HG03442 (cell line): Measurements from ENCODE around the gene OPCML.

Experiments used
- ATAC-seq: cut with Tn5 transposase; IDR thresholded peaks from one replicate; pipeline ENCODE4 v1.9.1; 2021; ENCODE audit warnings: mild to moderate bottlenecking, moderate library complexity; ENCODE audit not compliant: unreplicated experiment

Gene OPCML

GRCh38 chr11:132605825-132606570, 926.3 kb downstream of the OPCML start:
- ATAC-seq = no peak

- no peak for ATAC-seq
Measured at GRCh38 chr11:132604431-132604830, 927.9 kb downstream of the OPCML start.

DNA sequence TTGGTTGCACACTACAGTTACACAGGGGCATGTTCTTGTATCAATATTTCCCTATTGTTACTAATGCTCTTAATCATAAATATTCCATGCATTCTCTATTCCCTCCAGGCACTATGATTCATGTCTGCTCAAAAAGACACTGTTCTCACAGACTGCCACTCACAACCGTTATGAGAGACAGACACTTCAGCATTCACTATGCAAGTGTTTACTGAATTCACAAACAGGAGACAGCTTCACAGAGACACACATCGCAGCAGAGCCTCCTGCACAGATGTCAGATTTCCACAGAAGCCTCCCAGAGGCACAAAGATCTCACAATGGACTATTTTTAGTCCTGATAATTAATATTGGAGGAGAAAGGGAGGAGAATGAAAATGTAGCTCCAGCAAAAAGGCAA, 930.4 kb downstream of the OPCML start:
- no peak for ATAC-seq

DNA sequence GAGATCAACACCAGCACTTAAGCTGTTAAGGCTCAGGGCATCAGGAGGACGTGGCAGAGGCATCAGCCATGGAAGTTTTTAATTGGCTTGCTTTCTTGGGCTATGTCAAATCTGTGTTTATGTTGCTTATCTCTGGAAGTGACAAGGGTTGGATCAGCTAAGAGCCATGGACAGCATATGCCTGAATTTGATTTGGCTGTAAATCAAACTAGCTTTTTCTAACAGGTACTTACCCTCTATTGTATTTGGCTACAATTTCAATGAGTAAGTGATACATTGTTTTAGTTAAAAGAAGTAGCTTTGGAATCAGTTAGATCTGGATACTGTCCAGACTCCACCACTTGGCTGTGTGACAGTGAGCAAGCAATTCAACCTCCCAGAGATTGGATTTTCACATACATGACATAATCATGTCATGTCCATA, 936.6 kb downstream of the OPCML start:
- no peak for ATAC-seq

DNA sequence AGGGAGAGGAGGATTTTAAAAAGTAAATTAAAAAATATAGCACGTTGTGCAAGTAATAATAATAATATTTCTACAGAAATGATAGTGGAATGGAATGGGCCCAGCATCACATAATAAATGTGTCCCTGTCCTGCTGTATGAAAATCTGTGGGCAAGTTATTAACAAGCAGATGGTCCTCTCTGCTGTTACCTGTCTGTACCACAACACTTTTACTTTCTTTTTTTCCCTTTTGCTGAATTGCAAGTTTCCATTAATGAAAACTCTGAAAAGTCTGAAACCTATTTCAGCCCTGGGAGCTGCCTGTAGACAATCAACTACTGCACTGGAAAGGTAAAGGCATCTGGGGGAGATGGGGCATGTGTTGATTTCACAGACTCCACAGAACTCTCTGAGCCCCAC, 937.1 kb downstream of the OPCML start:
- no peak for ATAC-seq

DNA sequence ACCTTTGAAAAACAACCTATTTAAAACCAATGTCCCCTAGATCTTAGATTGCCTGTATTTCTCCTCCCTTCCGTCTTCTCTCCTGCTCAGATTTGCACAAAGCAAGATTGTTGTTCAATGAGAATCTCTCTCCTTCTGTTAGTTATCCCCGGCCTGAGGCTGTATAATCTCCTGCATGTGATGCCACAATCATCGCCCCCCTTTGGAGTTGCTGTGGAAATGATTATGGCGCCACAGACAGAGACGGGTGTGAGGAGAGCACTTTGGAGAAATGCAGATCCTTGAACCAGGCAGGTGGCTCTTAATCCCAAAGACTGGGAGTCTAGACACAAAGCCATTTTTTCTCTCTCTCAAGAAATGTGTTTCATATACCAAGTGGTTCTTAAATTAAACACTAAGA, 941.3 kb downstream of the OPCML start:
- no peak for ATAC-seq

GRCh38 chr11:132590554-132590953, 941.7 kb downstream of the OPCML start:
- no peak for ATAC-seq

GRCh38 chr11:132589791-132590190, 942.5 kb downstream of the OPCML start:
- no peak for ATAC-seq

GRCh38 chr11:132588366-132588765, 943.9 kb downstream of the OPCML start:
- no peak for ATAC-seq

DNA sequence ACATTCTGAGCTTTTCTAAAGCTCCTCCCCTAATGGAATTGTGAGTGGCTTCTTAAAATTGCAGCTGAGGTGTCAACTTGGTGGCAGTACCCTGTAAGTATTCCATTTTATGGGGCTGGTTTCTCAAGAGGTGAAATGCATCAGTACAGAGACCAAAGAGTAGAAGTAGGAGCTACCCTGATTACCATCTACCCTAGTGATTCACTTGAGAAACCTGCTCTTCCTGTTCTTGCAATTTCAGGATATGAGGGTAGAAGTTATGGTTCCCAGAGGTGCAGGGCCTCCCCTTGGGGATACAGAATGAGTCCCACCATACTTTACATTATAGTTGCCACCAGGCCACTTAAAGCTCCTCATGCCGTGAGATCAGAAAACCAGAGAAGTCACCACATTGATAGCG, 944.6 kb downstream of the OPCML start:
- ATAC-seq = no peak

GRCh38 chr11:132586801-132587200, 945.5 kb downstream of the OPCML start:
- ATAC-seq = no peak

DNA sequence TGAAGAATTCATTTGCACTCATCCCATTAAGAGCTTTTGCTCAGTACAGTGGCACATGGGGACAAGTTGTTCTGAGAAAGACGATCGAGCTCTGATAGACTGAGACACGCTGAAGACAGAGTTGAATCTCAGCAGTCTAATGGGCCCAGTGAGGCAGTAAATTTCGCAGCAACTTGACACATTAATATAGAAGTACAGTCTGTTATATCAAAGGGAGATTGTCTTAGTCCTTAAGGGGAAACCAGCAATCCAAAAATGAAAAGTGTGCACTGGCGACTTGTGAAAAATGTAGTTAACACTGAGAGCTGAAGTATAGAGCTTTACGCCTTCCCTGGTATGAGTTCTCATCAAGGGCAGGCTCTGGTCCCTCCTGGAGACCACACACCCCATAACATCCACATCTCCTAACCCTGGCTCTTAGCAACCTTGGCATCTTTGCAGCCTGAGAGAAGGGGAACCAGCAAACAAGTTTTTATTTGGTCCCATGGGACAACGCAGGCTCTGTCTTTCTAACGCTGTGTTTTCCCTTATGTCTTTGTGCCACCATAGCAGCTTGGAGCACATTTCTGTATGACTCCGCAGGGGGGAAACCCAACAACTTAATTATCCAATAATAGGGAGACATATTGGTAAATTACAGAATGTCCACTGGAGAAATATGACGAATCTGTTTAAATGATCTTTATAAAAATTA, 952.5 kb downstream of the OPCML start:
- ATAC-seq = no peak

GRCh38 chr11:132579136-132579535, 953.2 kb downstream of the OPCML start:
- ATAC-seq = no peak

DNA sequence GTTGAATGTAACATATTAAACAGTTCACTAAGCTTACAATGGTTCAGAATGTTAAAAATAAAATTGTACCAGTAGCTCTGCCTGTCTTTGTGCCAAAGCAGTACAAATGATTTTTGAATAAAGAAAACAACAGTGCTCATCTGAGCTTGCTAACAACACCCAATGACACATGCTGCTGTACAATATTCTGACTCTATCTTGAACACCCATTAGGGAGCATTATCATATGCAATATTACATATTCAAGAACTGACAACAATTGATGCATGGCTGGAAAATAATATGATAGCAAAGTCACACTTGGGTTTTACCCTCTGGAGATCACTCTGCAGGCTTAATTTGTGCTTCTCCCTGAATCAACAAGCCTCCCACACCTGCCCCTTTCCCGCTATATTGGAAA, 953.7 kb downstream of the OPCML start:
- ATAC-seq = no peak

DNA sequence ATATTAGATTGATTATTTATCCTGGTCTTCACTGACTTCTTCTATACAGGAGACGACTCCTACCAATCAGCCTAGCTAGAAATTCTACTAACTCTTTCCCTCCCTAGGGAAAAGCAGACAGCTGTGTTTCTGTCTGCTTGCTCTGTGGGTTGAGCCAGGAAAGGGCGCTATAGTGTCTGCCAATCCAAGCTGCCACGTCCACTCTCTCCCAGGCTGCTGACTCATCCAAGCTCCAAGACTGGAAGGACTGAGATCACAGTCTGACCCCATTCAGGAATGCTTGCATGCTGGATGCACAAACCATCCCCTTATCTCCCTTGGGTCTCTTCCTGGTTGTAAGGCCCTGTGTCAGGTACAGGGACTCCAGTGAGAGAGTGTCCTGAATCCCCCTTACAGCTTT, 955.6 kb downstream of the OPCML start:
- ATAC-seq = no peak

DNA sequence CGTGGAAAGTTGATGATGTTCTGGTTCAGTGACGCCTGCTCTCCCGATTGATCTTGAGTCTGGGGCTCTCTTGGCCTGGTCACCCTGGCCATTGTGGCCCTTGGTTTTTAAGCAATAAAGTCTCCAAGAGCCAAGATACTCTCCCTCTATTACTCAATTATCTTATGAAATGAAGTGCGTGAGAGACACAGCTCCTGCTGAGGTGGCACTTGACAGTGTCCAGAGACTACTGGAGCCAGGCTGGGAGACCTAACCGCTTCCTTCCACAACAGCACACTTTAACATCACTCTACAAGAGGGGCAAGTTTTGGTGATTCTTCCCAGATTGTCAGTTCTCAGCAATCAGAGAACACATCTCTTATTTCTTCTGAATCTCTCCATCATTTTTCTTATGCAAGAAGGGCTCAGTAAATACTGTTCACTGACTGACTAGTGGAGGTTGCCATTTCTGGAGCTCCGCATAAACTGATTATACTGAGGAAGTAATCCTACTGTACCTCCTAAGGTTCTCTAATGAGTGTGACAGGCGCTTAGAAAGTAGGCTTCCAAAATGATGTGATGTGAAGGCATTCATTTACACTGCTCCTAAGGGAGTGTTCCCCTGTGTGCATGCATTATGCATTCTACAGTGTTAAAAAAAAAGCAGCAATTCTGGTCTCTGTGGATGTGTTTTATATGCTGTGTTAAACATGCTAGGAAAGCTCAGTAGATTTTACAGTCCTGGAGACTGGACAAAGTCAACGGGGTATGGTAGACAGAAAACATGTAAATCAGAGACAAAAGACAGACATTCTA, 968.0 kb downstream of the OPCML start:
- no peak for ATAC-seq

- no peak for ATAC-seq
Measured at GRCh38 chr11:132563050-132563449, 969.3 kb downstream of the OPCML start.

- ATAC-seq = no peak
Measured at GRCh38 chr11:132561937-132562336, 970.4 kb downstream of the OPCML start.

- ATAC-seq = no peak
Measured at GRCh38 chr11:132559331-132560036, 972.8 kb downstream of the OPCML start.

GRCh38 chr11:132556316-132556715, 976.0 kb downstream of the OPCML start:
- no peak for ATAC-seq

- no peak for ATAC-seq
Measured at GRCh38 chr11:132555617-132556016, 976.7 kb downstream of the OPCML start.
